Measurements from ENCODE around the gene WDR1.

Gene WDR1

GRCh38 chr4:10119278-10119677 lies 2.7 kb upstream of the WDR1 start:
- H3K36me3 ChIP-seq (replicated peaks) = peaks cover 19% of the 10 kb centered on the region
- no peak overlapping the region for H3K4me3 ChIP-seq (ENCODE audit: low read depth, low read length)
- H3K27me3 ChIP-seq (replicated peaks) = no peaks in the 10 kb centered on the region
- no peak overlapping the region for H3K27ac ChIP-seq
- DNase-seq = no peak
- TF ChIP-seq CTCF (IDR thresholded peaks at IDR 0.05; ENCODE audit: low read depth, low read length, missing control alignments) = no peak
- in situ Hi-C loops (cut with HindIII; ENCODE audit: low pct_ligation_motif_present, low sequenced_read_pairs) = no loop called here

- Histone ChIP-seq H3K27me3 (replicated peaks) (no peaks in the 10 kb centered on the region), H3K27ac (no peak overlapping the region), H3K4me3 (ENCODE audit: low read depth, low read length) (no peak overlapping the region), H3K36me3 (replicated peaks) (peaks cover 29% of the 10 kb centered on the region)
- DNase-seq = no peak
- no peak for TF ChIP-seq CTCF (IDR thresholded peaks at IDR 0.05; ENCODE audit: low read depth, low read length, missing control alignments)
- in situ Hi-C loops (cut with HindIII; ENCODE audit: low pct_ligation_motif_present, low sequenced_read_pairs) = no loop called here
Measured at GRCh38 chr4:10118048-10119004, 1.7 kb upstream of the WDR1 start.

- no peaks in the 10 kb centered on the region for H3K27me3 ChIP-seq (replicated peaks)
- peak overlapping the region; percentile 88 for H3K27ac ChIP-seq
- in situ Hi-C loops (cut with HindIII; ENCODE audit: low pct_ligation_motif_present, low sequenced_read_pairs) = no loop called here
- peaks cover 37% of the 10 kb centered on the region for H3K36me3 ChIP-seq (replicated peaks)
- no peak for DNase-seq
- peak overlapping the region; percentile 63 for H3K4me3 ChIP-seq (ENCODE audit: low read depth, low read length)
- no peak for TF ChIP-seq CTCF (IDR thresholded peaks at IDR 0.05; ENCODE audit: low read depth, low read length, missing control alignments)
Measured at GRCh38 chr4:10117359-10118047, 904 bp upstream of the WDR1 start.

GRCh38 chr4:10115797-10116568 lies 616 bp downstream of the WDR1 start:
- no peak for TF ChIP-seq CTCF (IDR thresholded peaks at IDR 0.05; ENCODE audit: low read depth, low read length, missing control alignments)
- peaks cover 52% of the 10 kb centered on the region for H3K36me3 ChIP-seq (replicated peaks)
- H3K27me3 ChIP-seq (replicated peaks) = no peaks in the 10 kb centered on the region
- peak overlapping the region; percentile 84 for H3K4me3 ChIP-seq (ENCODE audit: low read depth, low read length)
- H3K27ac ChIP-seq = peak overlapping the region; percentile 66
- in situ Hi-C loops (cut with HindIII; ENCODE audit: low pct_ligation_motif_present, low sequenced_read_pairs) = no loop called here
- DNase-seq = no peak

- Histone ChIP-seq H3K4me3 (ENCODE audit: low read depth, low read length) (peak overlapping the region; percentile 84), H3K27ac (peak overlapping the region; percentile 66), H3K27me3 (replicated peaks) (no peaks in the 10 kb centered on the region), H3K36me3 (replicated peaks) (peaks cover 59% of the 10 kb centered on the region)
- in situ Hi-C loops (cut with HindIII; ENCODE audit: low pct_ligation_motif_present, low sequenced_read_pairs) = no loop called here
- no peak for DNase-seq
- no peak for TF ChIP-seq CTCF (IDR thresholded peaks at IDR 0.05; ENCODE audit: low read depth, low read length, missing control alignments)
Measured at GRCh38 chr4:10115271-10115796, 1.3 kb downstream of the WDR1 start.
